A549 (cell line): ENCODE results near the gene ANKRA2. TPM values are rescaled to one million over a fixed set of nuclear protein-coding genes. Genes with fewer than 3 reads are reported as not detected.

Experiments
- ATAC-seq, 2 experiments: fragments of 200-7000 bp in 1 of 2; fragments of >200 bp in 1 of 2; cut with Nextera tagmentation in 1 of 2; cut with Tn5 transposase in 1 of 2; 3 replicates each; pipeline versions ENCODE4 v1.8.0 to v1.9.1; 2018 to 2020; ENCODE audit warnings: mild to moderate bottlenecking in 1 of 2, moderate library complexity in 1 of 2
- CTCF ChIA-PET: fragments of 300-600 bp; sonication (Branson Sonifier 250); formaldehyde crosslinking; extraction: SDS; loops from one replicate; lab custom pipeline; 2021; ENCODE audit warnings: antibody characterized with exemption, inconsistent platforms; lab: Yijun Ruan, JAX
- POLR2A ChIA-PET: fragments of 350-600 bp; formaldehyde crosslinking; extraction: SDS; loops from one replicate; lab custom pipeline; 2021; ENCODE audit warnings: antibody characterized with exemption, inconsistent platforms; lab: Yijun Ruan, JAX
- DNase-seq, 2 experiments: peaks; one replicate each; pipeline versions ENCODE4 v3.0.0 to v3.0.0-alpha.2; 2011 to 2016; ENCODE audit warnings: low read depth in 1 of 2, low spot score in 1 of 2
- FAIRE-seq: peaks from 2 replicates; lab custom pipeline; 2011; peaks lifted over from hg19 to GRCh38; lab: Jason Lieb, UNC
- H3K27ac ChIP-seq, 2 experiments: fragments of >200 bp; sonication (Bioruptor Twin); formaldehyde crosslinking; 3 replicates each; pipeline ENCODE4 v1.5.1; 2016 to 2017
- H3K4me1 ChIP-seq: fragments of >200 bp; sonication (Bioruptor Twin); formaldehyde crosslinking; 3 replicates; pipeline ENCODE4 v1.6.1; 2016
- H3K4me2 ChIP-seq: fragments of >200 bp; sonication (Bioruptor Twin); formaldehyde crosslinking; 3 replicates; pipeline ENCODE4 v1.6.1; 2016
- H3K4me3 ChIP-seq: fragments of >200 bp; sonication (Bioruptor Twin); formaldehyde crosslinking; 3 replicates; pipeline ENCODE4 v1.5.1; 2016
- H3K9me3 ChIP-seq: fragments of >200 bp; sonication (Bioruptor Twin); formaldehyde crosslinking; 3 replicates; pipeline ENCODE4 v1.6.1; 2016
- CBX2 ChIP-seq: fragments of 200-600 bp; sonication (generic); IDR thresholded peaks from 2 replicates; pipeline ENCODE4 v1.6.1; 2016; ENCODE audit warnings: low read depth, mild to moderate bottlenecking, borderline replicate concordance
- CBX8 ChIP-seq: fragments of 200-600 bp; sonication (generic); IDR thresholded peaks from 2 replicates; pipeline ENCODE4 v1.6.1; 2016
- CHD4 ChIP-seq: fragments of 200-600 bp; sonication (generic); IDR thresholded peaks from 2 replicates; pipeline ENCODE4 v1.6.1; 2016; ENCODE audit warnings: antibody characterized with exemption, mild to moderate bottlenecking, borderline replicate concordance
- EHF ChIP-seq: fragments of 250-450 bp; sonication (Bioruptor Pico); IDR thresholded peaks from 2 replicates; pipeline ENCODE4 v1.5.0; 2020; ENCODE audit warnings: mild to moderate bottlenecking
- EHMT2 ChIP-seq: fragments of 200-600 bp; sonication (generic); IDR thresholded peaks from 2 replicates; pipeline ENCODE4 v1.6.1; 2016; ENCODE audit warnings: antibody characterized with exemption, low read depth, mild to moderate bottlenecking, moderate library complexity
- ELK1 ChIP-seq: fragments of 150-350 bp; IDR thresholded peaks from 2 replicates; pipeline ENCODE4 v1.6.1; 2014; ENCODE audit warnings: low read depth, mild to moderate bottlenecking, low read length
- EP300 ChIP-seq, 2 experiments: fragments of >200 bp; sonication (Bioruptor Twin); formaldehyde crosslinking; IDR thresholded peaks; 2 replicates in 1 of 2; 3 replicates in 1 of 2; pipeline ENCODE4 v1.6.1; 2016 to 2017
- FOSL2 ChIP-seq, 2 experiments: fragments of 450-650 bp in 1 of 2; fragments of >200 bp in 1 of 2; sonication (Bioruptor Twin) in 1 of 2; formaldehyde crosslinking; IDR thresholded peaks; 2 replicates each; pipeline versions ENCODE4 v1.5.0 to v1.6.1; 2016 to 2020; ENCODE audit warnings: mild to moderate bottlenecking in 1 of 2, moderate library complexity in 1 of 2
- HDAC2 ChIP-seq: fragments of 200-600 bp; sonication (generic); IDR thresholded peaks from 2 replicates; pipeline ENCODE4 v1.6.1; 2016
- HOXA7 ChIP-seq: fragments of 250-450 bp; sonication (Bioruptor Pico); IDR thresholded peaks from 2 replicates; pipeline ENCODE4 v1.5.0; 2020; ENCODE audit warnings: mild to moderate bottlenecking, moderate library complexity
- HOXB13 ChIP-seq: fragments of 250-450 bp; sonication (Bioruptor Pico); IDR thresholded peaks from 2 replicates; pipeline ENCODE4 v1.5.0; 2020; ENCODE audit warnings: low read depth, mild to moderate bottlenecking, moderate library complexity
- JUN ChIP-seq, 2 experiments: fragments of >200 bp; sonication (Bioruptor Twin); formaldehyde crosslinking; IDR thresholded peaks; 2 replicates in 1 of 2; 3 replicates in 1 of 2; pipeline ENCODE4 v1.6.1; 2016 to 2017
- KDM1A ChIP-seq: fragments of 200-600 bp; sonication (generic); IDR thresholded peaks from 2 replicates; pipeline ENCODE4 v1.6.1; 2016; ENCODE audit warnings: low read depth, mild to moderate bottlenecking
- MAFK ChIP-seq: fragments of 450-650 bp; IDR thresholded peaks from 2 replicates; pipeline ENCODE4 v1.6.1; 2014; ENCODE audit not compliant: partially characterized antibody
- MAZ ChIP-seq: fragments of 150-350 bp; IDR thresholded peaks from 2 replicates; pipeline ENCODE4 v1.6.1; 2014; ENCODE audit warnings: antibody characterized with exemption, low read depth, low read length, borderline replicate concordance
- MYC ChIP-seq: IDR thresholded peaks from 2 replicates; pipeline ENCODE4 v1.6.1; 2012; ENCODE audit warnings: mild to moderate bottlenecking, inconsistent platforms, low read length, improper control_type of control experiment, borderline replicate concordance
- NFE2L2 ChIP-seq: fragments of 150-350 bp; conservative IDR thresholded peaks from 2 replicates; pipeline ENCODE4 v1.6.1; 2014; ENCODE audit warnings: low read length
- NR3C1 ChIP-seq: fragments of >200 bp; sonication (Bioruptor Twin); formaldehyde crosslinking; IDR thresholded peaks from 3 replicates; pipeline ENCODE4 v1.6.1; 2017
- POLR2AphosphoS2 ChIP-seq: conservative IDR thresholded peaks from 2 replicates; pipeline ENCODE4 v1.6.1; 2012; ENCODE audit warnings: low read length, improper control_type of control experiment, inconsistent platforms
- RCOR1 ChIP-seq: fragments of 150-350 bp; IDR thresholded peaks from 2 replicates; pipeline ENCODE4 v1.6.1; 2014; ENCODE audit warnings: antibody characterized with exemption, low read length, low read depth
- SMC3 ChIP-seq: fragments of >200 bp; sonication (Bioruptor Twin); formaldehyde crosslinking; IDR thresholded peaks from 3 replicates; pipeline ENCODE4 v1.6.1; 2018; ENCODE audit warnings: inconsistent platforms
- SREBF2 ChIP-seq: fragments of 450-650 bp; IDR thresholded peaks from 2 replicates; pipeline ENCODE4 v1.6.1; 2014; ENCODE audit warnings: mild to moderate bottlenecking, moderate library complexity
- ZC3H11A ChIP-seq: fragments of 450-650 bp; IDR thresholded peaks from 2 replicates; pipeline ENCODE4 v1.6.1; 2014; ENCODE audit warnings: antibody characterized with exemption, mild to moderate bottlenecking
- ZFP36 ChIP-seq: fragments of 450-650 bp; IDR thresholded peaks from 2 replicates; pipeline ENCODE4 v1.6.1; 2014; ENCODE audit warnings: borderline replicate concordance; ENCODE audit not compliant: partially characterized antibody
- ZSCAN20 ChIP-seq: fragments of 250-450 bp; sonication (Bioruptor Pico); IDR thresholded peaks from 2 replicates; pipeline ENCODE4 v1.8.0; 2022; ENCODE audit warnings: mild to moderate bottlenecking, moderate library complexity
- WGBS: methylation state at CpG from one replicate; pipeline ENCODE4 v1.1.6; 2017; ENCODE audit errors: missing lambda C conversion rate; 5-methylcytosine and 5-hydroxymethylcytosine counted together
- polyA plus RNA-seq, 4 experiments: library from polyadenylated mRNA; depleted of rRNA in 3 of 4; stranded (reverse); fragments of >200 nt; fragmentation: RNase III in 1 of 4; extraction: RNeasy Plus Mini Kit Qiagen cat#74134 plus additional on column Dnase treatment in 1 of 4; gene quantifications; 2 replicates in 3 of 4; 3 replicates in 1 of 4; pipeline ENCODE4 v1.2.3, GENCODE V29; 2011 to 2017
- TF ChIP-seq, protein P1 (sequence below): fragments of >200 bp; sonication (Bioruptor Twin); formaldehyde crosslinking; IDR thresholded peaks from 2 replicates; pipeline ENCODE4 v1.6.1; 2016
- TF ChIP-seq, protein P2 (sequence below): fragments of 450-650 bp; IDR thresholded peaks from 2 replicates; pipeline ENCODE4 v1.6.1; 2014; ENCODE audit warnings: antibody characterized with exemption
- TF ChIP-seq, protein P3 (sequence below): IDR thresholded peaks from 2 replicates; pipeline ENCODE4 v1.6.1; 2012

The ANKRA2 gene
- polyA plus RNA-seq, 2 of the 4 experiments (the other 2 are of a cell fraction) = 12.5 to 38.3 TPM

DNA sequence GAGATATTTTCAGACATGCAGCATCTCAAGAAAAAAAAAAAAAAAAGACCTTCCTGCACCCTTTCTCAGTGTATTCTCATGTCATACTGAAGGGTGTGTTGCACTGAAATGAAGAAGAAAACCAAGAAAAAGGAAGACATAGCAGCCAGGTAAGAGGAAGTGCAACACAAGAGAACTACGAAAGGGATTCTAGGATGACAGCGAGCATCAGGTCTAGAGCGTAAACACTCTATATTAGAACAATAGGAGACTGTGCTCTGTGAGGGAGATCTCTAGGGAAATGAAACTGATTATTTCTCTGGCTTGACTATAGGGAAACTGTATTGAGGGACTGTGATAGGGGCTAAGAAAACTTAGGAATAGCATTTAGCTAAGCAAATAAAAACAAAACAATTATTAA lies 37.2 kb downstream of the ANKRA2 start:
- POLR2A ChIA-PET = no interaction called here
- WGBS = 86% methylated on average over 3 of the region's 3 CpGs
- FAIRE-seq = no peak

DNA sequence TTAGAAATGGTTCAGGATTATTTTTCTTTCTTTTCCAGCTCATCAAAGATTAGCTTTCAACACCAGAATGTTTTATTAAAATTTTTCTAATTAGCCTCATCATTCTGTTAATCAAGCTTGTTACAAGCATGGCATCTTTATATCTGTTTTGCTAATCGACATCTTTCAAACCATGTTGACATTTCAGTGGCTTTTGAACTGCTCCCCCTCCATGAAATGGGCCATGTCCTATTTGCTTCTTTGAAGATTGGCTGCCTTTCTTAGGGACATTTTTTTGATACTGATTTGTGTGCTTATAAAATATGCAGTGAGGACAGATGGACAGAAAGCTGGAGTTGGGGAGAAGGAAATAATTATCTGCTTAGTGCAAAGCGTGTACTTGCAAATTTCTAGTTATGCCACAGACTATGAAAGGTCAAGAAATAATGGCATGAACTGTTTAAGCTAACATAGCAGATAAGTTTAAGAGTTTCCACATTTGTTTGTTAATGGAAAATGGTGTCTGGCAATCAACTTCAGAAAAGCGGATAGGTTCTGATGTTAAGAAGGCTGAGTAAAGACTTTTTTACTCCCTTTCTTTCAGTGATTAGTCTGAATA lies 39.7 kb downstream of the ANKRA2 start:
- TF ChIP-seq ZSCAN20 (CRISPR knock-in tag) = no peak
- no peak for TF ChIP-seq POLR2AphosphoS2
- TF ChIP-seq NR3C1 = no peak
- TF ChIP-seq, protein P1, sequence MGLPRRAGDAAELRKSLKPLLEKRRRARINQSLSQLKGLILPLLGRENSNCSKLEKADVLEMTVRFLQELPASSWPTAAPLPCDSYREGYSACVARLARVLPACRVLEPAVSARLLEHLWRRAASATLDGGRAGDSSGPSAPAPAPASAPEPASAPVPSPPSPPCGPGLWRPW = no peak
- no peak for TF ChIP-seq NFE2L2
- TF ChIP-seq CBX8 = no peak
- no peak for TF ChIP-seq MAFK
- no peak for TF ChIP-seq HOXB13 (CRISPR knock-in tag)
- no peak for TF ChIP-seq CHD4
- TF ChIP-seq KDM1A = no peak
- TF ChIP-seq EHF (CRISPR knock-in tag) = no peak
- TF ChIP-seq, protein P2, sequence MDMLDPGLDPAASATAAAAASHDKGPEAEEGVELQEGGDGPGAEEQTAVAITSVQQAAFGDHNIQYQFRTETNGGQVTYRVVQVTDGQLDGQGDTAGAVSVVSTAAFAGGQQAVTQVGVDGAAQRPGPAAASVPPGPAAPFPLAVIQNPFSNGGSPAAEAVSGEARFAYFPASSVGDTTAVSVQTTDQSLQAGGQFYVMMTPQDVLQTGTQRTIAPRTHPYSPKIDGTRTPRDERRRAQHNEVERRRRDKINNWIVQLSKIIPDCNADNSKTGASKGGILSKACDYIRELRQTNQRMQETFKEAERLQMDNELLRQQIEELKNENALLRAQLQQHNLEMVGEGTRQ = no peak
- TF ChIP-seq FOSL2 (IDR thresholded peaks at IDR 0.05) = no peak
- TF ChIP-seq FOSL2 (CRISPR knock-in tag; IDR thresholded peaks at IDR 0.05) = no peak
- no peak for TF ChIP-seq ELK1
- POLR2A ChIA-PET = no interaction called here
- H3K4me1 ChIP-seq = no peaks in the 10 kb centered on the region
- H3K9me3 ChIP-seq = no peaks in the 10 kb centered on the region
- CTCF ChIA-PET = interaction anchor here (1.2 to 4.2 kb wide), 5 partner anchors 10 to 28 kb away, joined by 3 to 49 read pairs (median 5); partner anchors contain the start of gene BTF3
- FAIRE-seq (no peak), DNase-seq (no peak), ATAC-seq (no peak)
- no peak overlapping the region for H3K4me2 ChIP-seq
- no peak overlapping the region for H3K4me3 ChIP-seq
- 62% methylated on average over 3 of the region's 3 CpGs for WGBS
- H3K27ac ChIP-seq = no peak overlapping the region

More for the DNA sequence above, 37.2 kb downstream of the ANKRA2 start:
- Histone ChIP-seq H3K4me2 (no peak overlapping the region), H3K9me3 (no peaks in the 10 kb centered on the region), H3K4me1 (no peaks in the 10 kb centered on the region), H3K4me3 (no peak overlapping the region), H3K27ac (no peak overlapping the region)
- CTCF ChIA-PET = interaction anchor here (1.1 to 4.2 kb wide), 3 partner anchors 8 to 30 kb away, joined by 3 to 49 read pairs (median 5); partner anchors contain the start of gene BTF3
- TF ChIP-seq ZFP36 (no peak), JUN (IDR thresholded peaks at IDR 0.05) (no peak), MYC (no peak), CBX8 (no peak), POLR2AphosphoS2 (no peak), RCOR1 (no peak), HOXA7 (no peak), NR3C1 (no peak), FOSL2 (IDR thresholded peaks at IDR 0.05) (no peak), FOSL2 (CRISPR knock-in tag; IDR thresholded peaks at IDR 0.05) (no peak), SREBF2 (no peak), HDAC2 (no peak), SMC3 (no peak), CBX2 (no peak), MAFK (no peak), EP300 (IDR thresholded peaks at IDR 0.05) (no peak), MAZ (no peak), EHMT2 (no peak), ZC3H11A (no peak)
- TF ChIP-seq, protein P3, sequence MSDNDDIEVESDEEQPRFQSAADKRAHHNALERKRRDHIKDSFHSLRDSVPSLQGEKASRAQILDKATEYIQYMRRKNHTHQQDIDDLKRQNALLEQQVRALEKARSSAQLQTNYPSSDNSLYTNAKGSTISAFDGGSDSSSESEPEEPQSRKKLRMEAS = no peak
- ATAC-seq = no peak
- DNase-seq = no peak
